Measurements from ENCODE around the gene DEFB126. TPM values are rescaled to one million over a fixed set of nuclear protein-coding genes. Genes with fewer than 3 reads are reported as not detected.

Gene DEFB126
- total and polyA plus RNA-seq, 5 experiments from 2014 or later: not detected

DNA sequence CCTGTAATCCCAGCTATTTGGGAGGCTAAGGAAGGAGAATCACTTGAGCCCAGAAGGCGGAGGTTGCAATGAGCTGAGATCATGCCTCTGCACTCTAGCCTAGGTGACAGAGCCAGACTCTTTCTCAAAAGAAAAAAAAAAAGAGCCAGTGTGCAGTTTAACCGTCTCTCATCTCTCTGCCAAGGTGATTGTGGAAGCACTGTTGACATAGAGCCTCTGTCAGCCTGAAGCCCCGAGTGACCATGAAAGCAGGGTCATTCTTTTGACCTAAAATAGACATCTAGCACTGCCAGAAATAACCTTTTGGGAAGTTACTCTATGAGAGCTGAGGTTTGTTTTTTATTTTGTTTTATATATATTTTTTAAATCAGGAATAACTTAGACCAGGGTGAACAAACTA is 22.2 kb downstream of the DEFB126 start:
- DNase-seq (no peak), ATAC-seq (no peak)
- Mint-ChIP-seq H3K27ac (no peak overlapping the region), H3K27me3 (peaks cover under 1 to 24% (median 7%) of the 10 kb centered on the region in 5 donors), H3K9me3 (peaks cover 0 to 5% (median 0%) of the 10 kb centered on the region in 9 donors), H3K4me3 (no peak overlapping the region), H3K36me3 (no peaks in the 10 kb centered on the region), H3K4me1 (no peaks in the 10 kb centered on the region)
- POLR2A ChIA-PET: no interaction called here

DNA sequence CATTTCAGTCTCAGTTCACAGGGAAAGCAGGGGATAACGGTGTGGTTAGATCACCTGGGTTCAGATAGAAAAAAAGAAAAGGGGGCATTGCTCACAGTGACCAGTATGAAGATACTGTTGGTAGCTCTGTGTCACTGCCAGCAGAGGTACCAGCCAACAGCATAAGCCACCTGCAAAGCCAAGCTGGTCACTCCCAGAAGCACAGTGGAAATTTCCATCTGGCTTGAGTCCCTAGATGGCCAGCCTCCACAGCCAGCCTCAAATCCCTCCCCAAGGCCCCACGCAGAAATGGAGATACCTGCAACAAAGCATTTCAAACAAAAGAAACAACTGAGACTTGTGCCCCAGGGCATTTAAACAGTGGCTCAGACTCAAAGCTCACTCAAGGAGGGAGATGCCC is 26.5 kb downstream of the DEFB126 start:
- H3K27ac Mint-ChIP-seq: no peak overlapping the region
- H3K36me3 Mint-ChIP-seq: no peaks in the 10 kb centered on the region
- H3K4me1 Mint-ChIP-seq: no peaks in the 10 kb centered on the region
- no peaks in the 10 kb centered on the region for H3K9me3 Mint-ChIP-seq
- H3K4me3 Mint-ChIP-seq: no peak overlapping the region
- no peak for DNase-seq
- peaks cover 0 to 12% (median 0%) of the 10 kb centered on the region in 5 donors for H3K27me3 Mint-ChIP-seq
- POLR2A ChIA-PET: no interaction called here
- no peak for ATAC-seq

DNA sequence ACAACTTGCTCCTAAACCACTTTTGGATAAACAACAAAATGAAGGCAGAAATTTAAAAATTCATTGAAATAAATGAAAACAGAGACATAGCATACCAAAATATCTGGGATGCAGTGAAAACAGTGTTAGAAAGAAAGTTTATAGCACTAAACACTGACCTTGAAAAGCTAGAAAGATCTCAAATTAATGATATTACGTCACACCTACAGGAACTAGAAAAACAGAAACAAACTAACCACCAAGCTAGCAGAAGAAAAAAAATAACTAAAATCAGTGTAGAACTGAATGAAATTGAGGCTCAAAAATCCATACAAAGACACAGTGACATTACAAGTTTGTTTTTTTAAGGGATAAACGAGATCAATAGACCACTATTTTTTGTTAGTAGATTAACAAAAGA is 41.9 kb downstream of the DEFB126 start:
- Mint-ChIP-seq H3K36me3 (peaks cover 0 to 24% (median 2%) of the 10 kb centered on the region in 3 donors), H3K9me3 (peaks cover 2 to 32% (median 17%) of the 10 kb centered on the region in 9 donors), H3K4me3 (no peak overlapping the region), H3K4me1 (no peaks in the 10 kb centered on the region), H3K27ac (no peak overlapping the region), H3K27me3 (peaks cover 19 to 65% (median 27%) of the 10 kb centered on the region in 5 donors)
- DNase-seq: no peak
- POLR2A ChIA-PET: no interaction called here
- ATAC-seq: no peak

DNA sequence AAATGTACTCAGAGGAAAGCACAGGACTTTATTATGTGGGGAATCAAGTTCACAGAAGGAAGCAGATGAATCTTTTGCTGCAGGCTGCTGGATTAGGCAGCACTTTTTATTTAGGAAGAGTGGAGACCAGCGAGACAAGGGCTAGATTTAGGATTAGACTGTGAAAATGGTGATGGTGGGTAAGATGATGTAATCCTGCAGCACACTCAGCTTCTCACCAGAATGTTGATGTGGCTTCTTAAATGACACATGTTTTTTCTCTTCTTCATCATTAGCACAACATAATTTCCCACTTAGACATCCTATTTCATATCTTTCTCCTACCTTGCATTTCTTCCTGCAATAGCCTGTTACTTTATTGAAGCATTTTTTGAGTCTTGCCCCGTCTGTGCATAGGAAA is 45.3 kb downstream of the DEFB126 start:
- ATAC-seq (no peak), DNase-seq (no peak)
- Mint-ChIP-seq H3K27ac (no peak overlapping the region), H3K27me3 (peaks cover 20 to 74% (median 36%) of the 10 kb centered on the region in 5 donors), H3K9me3 (peaks cover 4 to 45% (median 17%) of the 10 kb centered on the region in 9 donors), H3K4me1 (no peaks in the 10 kb centered on the region), H3K4me3 (no peak overlapping the region), H3K36me3 (peaks cover 0 to 25% (median 2%) of the 10 kb centered on the region in 3 donors)
- POLR2A ChIA-PET: no interaction called here

DNA sequence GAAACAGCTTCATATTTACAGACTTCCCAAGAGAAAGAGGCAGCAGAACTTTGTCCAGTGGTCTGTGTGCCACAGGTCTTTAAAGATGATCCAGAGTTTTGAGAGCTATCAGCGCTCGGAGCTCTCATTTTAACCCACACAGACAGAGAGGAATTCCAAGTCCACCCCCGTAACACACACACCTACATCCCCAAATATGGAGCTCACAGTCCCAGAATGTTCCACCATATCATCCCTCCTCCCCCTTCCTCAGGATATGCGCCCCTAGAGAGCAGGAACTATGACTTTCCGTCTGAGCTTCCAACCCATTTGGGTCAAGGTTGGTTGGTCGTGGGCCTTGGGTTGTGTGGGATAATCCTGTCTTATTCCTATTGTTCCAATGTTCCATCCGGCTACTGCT is 47.2 kb downstream of the DEFB126 start, which contains the start of gene DEFB128:
Gene DEFB128, minus strand, starts transcription at position 101 of the 400 bp plus-strand sequence. Its CDS starts 88 bp downstream, at position 13.
- H3K27me3 Mint-ChIP-seq: peaks cover 18 to 55% (median 28%) of the 10 kb centered on the region in 5 donors

More for the DNA sequence above, 47.2 kb downstream of the DEFB126 start, which contains the start of gene DEFB128:
- H3K27ac Mint-ChIP-seq: no peak within 1 kb of the TSS
- DNase-seq (no peak), ATAC-seq (no peak)
- POLR2A ChIA-PET: no interaction called here
- H3K4me3 Mint-ChIP-seq: no peak within 1 kb of the TSS
- H3K9me3 Mint-ChIP-seq: peaks cover 3 to 27% (median 9%) of the 10 kb centered on the region in 9 donors
- peaks cover 0 to 8% (median 0%) of the 10 kb centered on the region in 3 donors for H3K36me3 Mint-ChIP-seq
- no peaks in the 10 kb centered on the region for H3K4me1 Mint-ChIP-seq

Other genes with a start within 250 kb of the DEFB126 start
- gene DEFB125, start 54.9 kb upstream of the DEFB126 start, total RNA-seq: not detected
- not detected for gene DEFB125, start 54.9 kb upstream of the DEFB126 start, polyA plus RNA-seq
- not detected for gene DEFB127, start 14.9 kb downstream of the DEFB126 start, total RNA-seq
- not detected for gene DEFB127, start 14.9 kb downstream of the DEFB126 start, polyA plus RNA-seq
- gene DEFB128, start 47.1 kb downstream of the DEFB126 start, total RNA-seq: not detected
- gene DEFB128, start 47.1 kb downstream of the DEFB126 start, polyA plus RNA-seq: not detected
- gene DEFB129, start 84.7 kb downstream of the DEFB126 start, total RNA-seq: not detected
- gene DEFB129, start 84.7 kb downstream of the DEFB126 start, polyA plus RNA-seq: not detected
- not detected for gene DEFB132, start 115.1 kb downstream of the DEFB126 start, total RNA-seq
- gene DEFB132, start 115.1 kb downstream of the DEFB126 start, polyA plus RNA-seq: not detected
- 1 to 10 TPM; 4.7 to 5.7 TPM for gene C20orf96, start 148.2 kb downstream of the DEFB126 start, total RNA-seq
- gene C20orf96, start 148.2 kb downstream of the DEFB126 start, polyA plus RNA-seq: under 1 TPM; 0.46 to 0.80 (median 0.67) TPM
- gene ZCCHC3, start 155.0 kb downstream of the DEFB126 start, total RNA-seq: 10 to 100 TPM; 29.6 to 29.7 TPM
- gene ZCCHC3, start 155.0 kb downstream of the DEFB126 start, polyA plus RNA-seq: 10 to 100 TPM in 1 of 3 donors, 1 to 10 TPM in 2; 6.9 to 13.9 (median 7.5) TPM
- 10 to 100 TPM; 19.8 to 21.7 TPM for gene SOX12, start 183.0 kb downstream of the DEFB126 start, total RNA-seq
- 1 to 10 TPM; 1.3 to 2.1 (median 2.0) TPM for gene SOX12, start 183.0 kb downstream of the DEFB126 start, polyA plus RNA-seq
- gene NRSN2, start 204.5 kb downstream of the DEFB126 start, total RNA-seq: 1 to 10 TPM; 1.2 to 1.6 TPM
- gene NRSN2, start 204.5 kb downstream of the DEFB126 start, polyA plus RNA-seq: 1 to 10 TPM; 1.7 to 3.6 (median 2.6) TPM
- 1 to 10 TPM; 8.7 to 8.9 TPM for gene TRIB3, start 238.2 kb downstream of the DEFB126 start, total RNA-seq
- 1 to 10 TPM; 5.5 to 6.5 (median 6.2) TPM for gene TRIB3, start 238.2 kb downstream of the DEFB126 start, polyA plus RNA-seq

All from naive thymus-derived CD8-positive, alpha-beta T cell (primary cell).